Measurements from ENCODE around the gene FOSB.

The FOSB gene

DNA sequence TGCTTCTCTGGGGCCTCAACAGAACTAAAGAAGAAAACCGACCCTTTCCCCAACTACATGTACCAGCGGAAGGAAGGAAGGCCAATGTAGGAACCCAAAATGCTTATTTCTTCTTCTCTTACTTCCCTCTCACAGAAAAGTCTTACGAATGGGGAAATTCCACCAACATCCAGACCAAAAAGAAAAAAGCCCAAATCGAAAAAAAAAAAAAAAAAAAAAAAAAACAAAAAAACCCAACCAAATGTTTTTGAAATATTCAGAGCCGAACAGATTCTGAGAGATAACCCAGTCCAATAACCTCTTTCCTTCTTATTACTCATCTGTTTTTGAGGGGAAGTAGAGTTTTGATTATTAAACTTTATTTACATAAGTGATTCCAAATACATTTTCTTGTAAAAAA lies 34.3 kb downstream of the FOSB start:
- TF ChIP-seq, protein P1, sequence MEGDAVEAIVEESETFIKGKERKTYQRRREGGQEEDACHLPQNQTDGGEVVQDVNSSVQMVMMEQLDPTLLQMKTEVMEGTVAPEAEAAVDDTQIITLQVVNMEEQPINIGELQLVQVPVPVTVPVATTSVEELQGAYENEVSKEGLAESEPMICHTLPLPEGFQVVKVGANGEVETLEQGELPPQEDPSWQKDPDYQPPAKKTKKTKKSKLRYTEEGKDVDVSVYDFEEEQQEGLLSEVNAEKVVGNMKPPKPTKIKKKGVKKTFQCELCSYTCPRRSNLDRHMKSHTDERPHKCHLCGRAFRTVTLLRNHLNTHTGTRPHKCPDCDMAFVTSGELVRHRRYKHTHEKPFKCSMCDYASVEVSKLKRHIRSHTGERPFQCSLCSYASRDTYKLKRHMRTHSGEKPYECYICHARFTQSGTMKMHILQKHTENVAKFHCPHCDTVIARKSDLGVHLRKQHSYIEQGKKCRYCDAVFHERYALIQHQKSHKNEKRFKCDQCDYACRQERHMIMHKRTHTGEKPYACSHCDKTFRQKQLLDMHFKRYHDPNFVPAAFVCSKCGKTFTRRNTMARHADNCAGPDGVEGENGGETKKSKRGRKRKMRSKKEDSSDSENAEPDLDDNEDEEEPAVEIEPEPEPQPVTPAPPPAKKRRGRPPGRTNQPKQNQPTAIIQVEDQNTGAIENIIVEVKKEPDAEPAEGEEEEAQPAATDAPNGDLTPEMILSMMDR (IDR thresholded peaks at IDR 0.05; ENCODE audit: borderline replicate concordance, insufficient read depth, low read depth, low read length), result no peak
- H3K4me3 ChIP-seq (ENCODE audit: low read depth, low read length), result no peak overlapping the region

DNA sequence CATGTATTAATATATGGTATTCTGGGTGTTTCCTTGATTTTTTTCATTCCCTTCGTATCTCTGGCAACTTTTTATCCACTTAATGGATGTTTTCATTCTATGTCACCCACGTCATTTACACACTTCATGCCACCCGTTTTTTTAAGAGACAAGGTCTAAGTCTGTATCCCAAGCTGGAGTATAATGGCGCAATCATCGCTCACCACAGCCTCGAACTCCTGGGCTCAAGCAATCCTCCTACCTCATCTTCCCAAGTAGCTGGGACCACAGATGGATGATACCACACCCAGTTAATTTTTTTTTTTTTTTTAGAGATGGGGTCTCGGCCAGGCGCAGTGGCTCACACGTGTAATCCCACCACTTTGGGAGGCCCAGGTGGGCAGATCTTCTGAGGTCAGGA lies 36.1 kb downstream of the FOSB start:
- TF ChIP-seq, protein P1 (IDR thresholded peaks at IDR 0.05; ENCODE audit: borderline replicate concordance, insufficient read depth, low read depth, low read length), result no peak

DNA sequence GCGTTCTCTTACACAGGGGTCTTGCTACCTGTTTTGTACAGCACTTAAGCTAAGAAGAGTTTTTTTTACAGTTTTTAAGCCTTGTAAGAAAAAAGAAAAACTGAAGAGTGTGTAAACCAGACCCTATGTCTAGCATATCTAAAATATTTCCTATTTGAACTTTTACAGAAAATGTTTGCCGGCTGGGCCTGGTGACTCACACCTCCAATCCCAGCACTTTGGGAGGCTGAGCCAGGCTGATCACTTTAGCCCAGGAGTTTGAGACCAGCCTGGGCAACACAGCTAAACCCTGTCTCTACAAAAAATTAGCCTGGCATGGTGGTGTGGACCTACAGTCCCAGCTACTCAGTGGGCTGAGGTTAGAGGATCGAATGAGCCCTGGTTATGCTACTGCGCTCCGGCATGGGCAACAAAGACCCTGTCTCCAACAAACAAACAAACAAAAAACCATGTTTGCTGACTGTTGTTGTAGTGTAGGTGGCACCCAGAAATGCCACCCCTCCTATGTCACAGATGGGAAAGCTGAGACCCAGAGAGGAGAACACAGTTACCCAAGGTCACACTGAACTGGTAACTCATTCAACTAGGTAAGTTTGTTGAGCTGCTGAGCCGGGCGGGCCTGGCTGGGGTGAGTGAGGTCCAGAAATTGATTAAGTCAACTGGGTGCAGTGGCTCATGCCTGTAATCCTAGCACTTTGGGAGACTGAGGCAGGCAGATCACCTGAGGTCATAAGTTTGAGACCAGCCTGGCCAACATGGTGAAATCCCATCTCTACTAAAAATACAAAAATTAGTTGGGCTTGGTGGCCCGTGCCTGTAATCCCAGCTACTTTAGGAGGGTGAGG lies 37.6 kb downstream of the FOSB start:
- H3K4me3 ChIP-seq (ENCODE audit: low read depth, low read length), result no peak overlapping the region
- TF ChIP-seq, protein P1 (IDR thresholded peaks at IDR 0.05; ENCODE audit: borderline replicate concordance, insufficient read depth, low read depth, low read length), result no peak

More for the DNA sequence above, 36.1 kb downstream of the FOSB start:
- no peak overlapping the region for H3K4me3 ChIP-seq (ENCODE audit: low read depth, low read length)

DNA sequence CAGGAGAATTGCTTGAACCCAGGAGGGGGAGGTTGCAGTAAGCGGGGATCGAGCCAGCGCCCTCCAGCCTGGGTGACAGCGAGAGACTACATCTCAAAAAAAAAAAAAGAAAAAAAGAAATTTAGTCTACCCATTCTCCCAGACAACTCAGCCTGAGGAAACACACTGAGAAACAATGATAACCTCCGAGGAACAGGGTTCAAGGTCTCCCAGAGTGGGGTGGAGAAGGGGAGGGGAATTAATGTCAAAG lies 38.1 kb downstream of the FOSB start:
- H3K4me3 ChIP-seq (ENCODE audit: low read depth, low read length), result peak overlapping the region; percentile 87
- TF ChIP-seq, protein P1 (IDR thresholded peaks at IDR 0.05; ENCODE audit: borderline replicate concordance, insufficient read depth, low read depth, low read length), result no peak

DNA sequence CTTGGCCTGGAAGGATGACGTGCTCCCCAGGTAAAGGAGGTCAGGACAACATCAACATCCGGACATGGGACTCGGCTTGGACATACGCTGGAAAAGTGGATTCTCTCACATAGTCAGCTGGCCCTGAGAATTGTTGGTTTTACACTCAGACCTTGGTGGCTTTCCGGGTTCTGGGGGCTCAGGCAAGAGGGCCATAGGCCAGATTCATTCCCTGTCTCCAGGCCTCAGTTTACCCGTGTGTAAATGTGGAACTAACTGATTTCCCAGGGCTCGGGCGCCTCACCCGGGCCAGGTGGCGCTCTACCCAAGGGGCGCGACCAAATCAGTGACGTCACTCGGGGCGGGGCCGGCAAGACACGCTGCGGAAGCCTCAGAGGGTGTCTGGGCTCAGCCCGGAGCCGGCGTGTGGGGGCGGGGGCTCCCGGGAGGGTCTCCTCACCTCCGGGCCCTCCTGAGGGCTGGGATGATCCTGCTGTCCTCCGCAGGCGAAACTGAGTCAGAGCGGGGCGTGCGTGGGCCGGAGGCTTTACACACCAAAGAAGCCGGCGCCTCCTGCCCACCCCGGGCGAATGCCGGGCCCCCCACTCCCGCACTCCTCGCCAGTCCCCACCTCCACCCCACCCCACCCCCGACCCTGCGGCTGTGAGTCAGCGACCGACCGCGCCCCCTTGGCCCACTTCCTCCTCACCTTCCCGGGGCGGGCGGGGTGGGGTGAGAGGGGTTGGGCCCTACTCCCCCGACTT lies 38.6 kb downstream of the FOSB start:
- TF ChIP-seq, protein P1 (IDR thresholded peaks at IDR 0.05; ENCODE audit: borderline replicate concordance, insufficient read depth, low read depth, low read length), result peak; percentile 50
- H3K4me3 ChIP-seq (ENCODE audit: low read depth, low read length), result peak overlapping the region; percentile 87

DNA sequence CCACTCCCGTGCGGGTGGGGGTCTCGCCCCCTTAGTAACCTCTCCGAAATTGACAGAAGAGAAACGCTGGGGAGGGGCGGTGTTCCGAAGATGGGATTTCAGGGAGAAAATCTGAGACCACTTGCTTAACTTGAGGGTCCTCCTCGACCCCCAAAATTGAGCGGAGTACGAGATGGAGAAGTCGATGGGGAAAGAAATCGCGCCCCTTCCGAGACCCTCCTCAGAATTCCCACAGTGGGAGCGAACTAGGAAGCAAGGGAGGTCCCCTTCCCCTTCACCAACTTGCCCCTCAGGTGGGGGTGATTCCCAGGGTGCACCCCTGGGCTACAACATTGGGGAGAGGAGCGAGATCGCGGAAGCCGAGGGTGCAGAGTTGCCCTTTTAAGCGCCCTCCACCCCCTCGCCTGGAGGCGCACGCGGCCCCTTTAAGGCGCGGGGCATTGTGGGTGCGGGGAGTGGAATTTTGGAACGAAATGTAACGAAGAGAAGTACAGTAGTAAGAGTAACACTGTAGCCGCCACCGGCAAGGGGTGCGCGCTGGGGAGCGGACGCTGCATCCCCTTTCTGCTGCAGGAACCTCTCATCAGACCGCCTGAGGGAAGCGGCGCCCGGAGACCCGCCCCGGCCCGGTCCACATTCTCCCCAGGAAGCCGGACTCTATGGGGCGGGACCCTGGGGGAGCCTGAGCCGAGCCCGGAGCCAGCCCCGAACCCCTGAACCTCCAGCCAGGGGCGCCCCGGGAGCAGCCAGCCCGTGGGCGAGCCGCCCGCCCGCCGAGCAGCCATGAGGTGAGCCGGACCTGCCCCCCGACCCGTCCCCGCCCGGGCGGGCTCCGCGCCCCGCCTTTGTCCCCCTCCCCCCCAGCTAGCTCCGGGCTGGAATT lies 39.4 kb downstream of the FOSB start, which contains the start of gene VASP:
TSS of gene VASP (plus strand) at position 491 of the 883 bp plus-strand sequence. CDS start at position 784, 293 bp downstream.
- TF ChIP-seq, protein P1 (IDR thresholded peaks at IDR 0.05; ENCODE audit: borderline replicate concordance, insufficient read depth, low read depth, low read length), result no peak
- H3K4me3 ChIP-seq (ENCODE audit: low read depth, low read length), result peak within 1 kb of the TSS; percentile 87
